Right atrium auricular region (tissue), 2 donors: Measurements from ENCODE around the gene MAN1B1. TPM values are rescaled to one million over a fixed set of nuclear protein-coding genes. Genes with fewer than 3 reads are reported as not detected.
A peak's percentile ranks its signal among the peaks of the same experiment; 100 is the strongest.

Experiments
- DNase-seq: peaks from one replicate; pipeline ENCODE4 v3.0.0-alpha.2; 2019; ENCODE audit warnings: low spot score
- H3K27ac ChIP-seq, 2 donors: fragments of 200-600 bp; sonication (generic); 1 replicate in 1 of 2; 2 replicates in 1 of 2; pipeline ENCODE4 v1.5.1; 2016 to 2019
- H3K27me3 ChIP-seq, 2 donors: fragments of 200-600 bp; sonication (generic); one replicate each; pipeline versions ENCODE4 v1.5.1 to v1.6.0; 2017 to 2019
- H3K36me3 ChIP-seq: fragments of 200-600 bp; sonication (generic); one replicate; pipeline ENCODE4 v1.5.1; 2016
- H3K4me1 ChIP-seq, 2 donors: fragments of 200-600 bp; sonication (generic); one replicate each; pipeline versions ENCODE4 v1.5.1 to v1.6.0; 2017 to 2019
- H3K4me3 ChIP-seq, 2 donors: fragments of 200-600 bp; sonication (generic); 1 replicate in 1 of 2; 2 replicates in 1 of 2; pipeline ENCODE4 v1.5.1; 2017 to 2019; ENCODE audit warnings: mild to moderate bottlenecking in 1 of 2, moderate library complexity in 1 of 2
- H3K9me3 ChIP-seq, 2 donors: fragments of 200-600 bp; sonication (generic); one replicate each; pipeline ENCODE4 v1.5.1; 2019
- total RNA-seq, 2 donors: library from RNA; depleted of rRNA; stranded (reverse); fragments of >200 nt; gene quantifications; one replicate each; pipeline ENCODE4 v1.1.0, GENCODE V29; 2016
- TF ChIP-seq, protein P1 (sequence below), 2 donors: fragments of 200-600 bp; sonication (generic); IDR thresholded peaks; one replicate each; pipeline ENCODE4 v1.5.1; 2019; ENCODE audit warnings: antibody characterized with exemption in 2 of 2

Gene MAN1B1
- total RNA-seq, 2 donors from 2014 or later, result 20.9 to 26.8 TPM

DNA sequence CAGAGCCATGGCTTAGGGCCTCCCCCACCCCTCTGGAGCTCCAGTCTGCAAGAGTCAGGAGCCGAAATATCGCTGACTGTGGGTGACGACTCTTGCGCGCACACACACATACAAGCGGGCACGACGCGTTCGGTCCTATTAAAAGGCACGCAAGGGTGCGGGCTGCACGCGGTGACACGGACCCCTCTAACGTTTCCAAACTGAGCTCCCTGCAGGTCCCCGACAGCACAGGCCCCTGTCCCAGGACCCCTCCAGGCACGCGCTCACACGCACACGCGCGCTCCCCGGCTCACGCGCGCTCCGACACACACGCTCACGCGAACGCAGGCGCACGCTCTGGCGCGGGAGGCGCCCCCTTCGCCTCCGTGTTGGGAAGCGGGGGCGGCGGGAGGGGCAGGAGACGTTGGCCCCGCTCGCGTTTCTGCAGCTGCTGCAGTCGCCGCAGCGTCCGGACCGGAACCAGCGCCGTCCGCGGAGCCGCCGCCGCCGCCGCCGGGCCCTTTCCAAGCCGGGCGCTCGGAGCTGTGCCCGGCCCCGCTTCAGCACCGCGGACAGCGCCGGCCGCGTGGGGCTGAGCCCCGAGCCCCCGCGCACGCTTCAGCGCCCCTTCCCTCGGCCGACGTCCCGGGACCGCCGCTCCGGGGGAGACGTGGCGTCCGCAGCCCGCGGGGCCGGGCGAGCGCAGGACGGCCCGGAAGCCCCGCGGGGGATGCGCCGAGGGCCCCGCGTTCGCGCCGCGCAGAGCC is 52.1 kb downstream of the MAN1B1 start, which contains the start of gene GRIN1:
Gene GRIN1, plus strand, starts transcription at position 433 of the 746 bp plus-strand sequence. CDS start 333 bp downstream, outside the sequence.
- no peaks in the 10 kb centered on the region for H3K9me3 ChIP-seq
- TF ChIP-seq, protein P1, sequence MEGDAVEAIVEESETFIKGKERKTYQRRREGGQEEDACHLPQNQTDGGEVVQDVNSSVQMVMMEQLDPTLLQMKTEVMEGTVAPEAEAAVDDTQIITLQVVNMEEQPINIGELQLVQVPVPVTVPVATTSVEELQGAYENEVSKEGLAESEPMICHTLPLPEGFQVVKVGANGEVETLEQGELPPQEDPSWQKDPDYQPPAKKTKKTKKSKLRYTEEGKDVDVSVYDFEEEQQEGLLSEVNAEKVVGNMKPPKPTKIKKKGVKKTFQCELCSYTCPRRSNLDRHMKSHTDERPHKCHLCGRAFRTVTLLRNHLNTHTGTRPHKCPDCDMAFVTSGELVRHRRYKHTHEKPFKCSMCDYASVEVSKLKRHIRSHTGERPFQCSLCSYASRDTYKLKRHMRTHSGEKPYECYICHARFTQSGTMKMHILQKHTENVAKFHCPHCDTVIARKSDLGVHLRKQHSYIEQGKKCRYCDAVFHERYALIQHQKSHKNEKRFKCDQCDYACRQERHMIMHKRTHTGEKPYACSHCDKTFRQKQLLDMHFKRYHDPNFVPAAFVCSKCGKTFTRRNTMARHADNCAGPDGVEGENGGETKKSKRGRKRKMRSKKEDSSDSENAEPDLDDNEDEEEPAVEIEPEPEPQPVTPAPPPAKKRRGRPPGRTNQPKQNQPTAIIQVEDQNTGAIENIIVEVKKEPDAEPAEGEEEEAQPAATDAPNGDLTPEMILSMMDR (IDR thresholded peaks at IDR 0.05), result no peak
- peaks cover 0 to 8% of the 10 kb centered on the region in 2 donors for H3K4me1 ChIP-seq
- no peaks in the 10 kb centered on the region for H3K36me3 ChIP-seq
- peaks cover 12 to 15% of the 10 kb centered on the region in 2 donors for H3K27me3 ChIP-seq
- H3K27ac ChIP-seq, result no peak within 1 kb of the TSS
- H3K4me3 ChIP-seq, result peak within 1 kb of the TSS in 1 of 2 donors; percentile 21
- DNase-seq, result no peak

- TF ChIP-seq, protein P1 (IDR thresholded peaks at IDR 0.05), result no peak
- no peak overlapping the region for H3K27ac ChIP-seq
- no peak for DNase-seq
- peaks cover 0 to 8% of the 10 kb centered on the region in 2 donors for H3K4me1 ChIP-seq
- no peak overlapping the region for H3K4me3 ChIP-seq
- no peaks in the 10 kb centered on the region for H3K36me3 ChIP-seq
- H3K9me3 ChIP-seq, result no peaks in the 10 kb centered on the region
- H3K27me3 ChIP-seq, result peaks cover 12 to 15% of the 10 kb centered on the region in 2 donors
Observed at GRCh38 chr9:137139468-137140150, 52.8 kb downstream of the MAN1B1 start.

DNA sequence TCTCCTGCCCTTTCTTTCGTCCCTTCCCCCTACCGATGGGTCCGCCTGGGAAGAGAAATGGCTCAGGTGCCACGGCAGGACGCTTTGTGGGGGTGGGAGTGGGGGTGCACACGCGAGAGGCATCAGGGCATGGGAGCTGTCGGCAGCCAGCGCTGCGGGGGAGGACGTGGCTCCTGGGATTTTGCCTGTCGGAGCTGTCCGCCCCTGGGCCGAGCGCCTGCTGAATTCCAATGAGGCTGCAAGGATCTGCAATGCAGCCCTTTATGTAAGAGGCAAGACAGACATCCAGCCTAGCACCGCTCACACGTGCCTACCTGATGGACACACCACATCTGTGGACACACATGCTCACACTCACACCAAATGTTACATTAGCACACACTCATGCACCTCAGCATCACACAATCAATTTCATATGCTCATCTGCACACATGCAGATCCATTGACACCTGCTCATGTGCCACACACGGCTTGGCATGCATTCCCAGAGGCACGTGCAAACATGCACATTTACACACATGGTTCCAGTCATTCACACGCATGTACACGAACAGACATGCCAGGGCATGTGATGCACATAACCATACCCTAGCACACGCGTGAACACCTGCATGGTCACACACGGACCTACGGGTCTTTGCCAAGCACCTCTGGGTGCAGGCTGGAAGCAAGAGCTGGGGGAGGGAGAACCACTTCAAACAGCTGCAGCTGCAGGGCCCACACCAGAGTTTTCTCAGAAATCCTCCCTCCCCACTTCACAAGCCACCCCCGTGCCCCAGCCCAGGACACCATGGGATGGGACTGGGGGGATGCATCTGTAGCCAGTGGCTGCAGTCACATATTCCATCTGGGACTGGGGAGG is 53.6 kb downstream of the MAN1B1 start:
- no peaks in the 10 kb centered on the region for H3K36me3 ChIP-seq
- no peaks in the 10 kb centered on the region for H3K9me3 ChIP-seq
- TF ChIP-seq, protein P1 (IDR thresholded peaks at IDR 0.05), result no peak
- no peak overlapping the region for H3K4me3 ChIP-seq
- H3K4me1 ChIP-seq, result peaks cover 0 to 8% of the 10 kb centered on the region in 2 donors
- no peak overlapping the region for H3K27ac ChIP-seq
- peaks cover 12 to 15% of the 10 kb centered on the region in 2 donors for H3K27me3 ChIP-seq
- DNase-seq, result no peak

- Histone ChIP-seq H3K27me3 (peaks cover 12 to 15% of the 10 kb centered on the region in 2 donors), H3K4me3 (no peak overlapping the region), H3K27ac (no peak overlapping the region), H3K36me3 (no peaks in the 10 kb centered on the region), H3K9me3 (no peaks in the 10 kb centered on the region), H3K4me1 (peaks cover 0 to 8% of the 10 kb centered on the region in 2 donors)
- TF ChIP-seq, protein P1 (IDR thresholded peaks at IDR 0.05), result no peak
- no peak for DNase-seq
Observed at GRCh38 chr9:137141050-137141810, 54.4 kb downstream of the MAN1B1 start.
